G401.6 (cell line): ENCODE results near the gene LRRC10.

Experiments used
- FAIRE-seq: peaks from 2 replicates; lab custom pipeline; 2012; peaks lifted over from hg19 to GRCh38; lab: Jason Lieb, UNC

The LRRC10 gene

GRCh38 chr12:69566603-69567002, 44.1 kb downstream of the LRRC10 start:
- no peak for FAIRE-seq

DNA sequence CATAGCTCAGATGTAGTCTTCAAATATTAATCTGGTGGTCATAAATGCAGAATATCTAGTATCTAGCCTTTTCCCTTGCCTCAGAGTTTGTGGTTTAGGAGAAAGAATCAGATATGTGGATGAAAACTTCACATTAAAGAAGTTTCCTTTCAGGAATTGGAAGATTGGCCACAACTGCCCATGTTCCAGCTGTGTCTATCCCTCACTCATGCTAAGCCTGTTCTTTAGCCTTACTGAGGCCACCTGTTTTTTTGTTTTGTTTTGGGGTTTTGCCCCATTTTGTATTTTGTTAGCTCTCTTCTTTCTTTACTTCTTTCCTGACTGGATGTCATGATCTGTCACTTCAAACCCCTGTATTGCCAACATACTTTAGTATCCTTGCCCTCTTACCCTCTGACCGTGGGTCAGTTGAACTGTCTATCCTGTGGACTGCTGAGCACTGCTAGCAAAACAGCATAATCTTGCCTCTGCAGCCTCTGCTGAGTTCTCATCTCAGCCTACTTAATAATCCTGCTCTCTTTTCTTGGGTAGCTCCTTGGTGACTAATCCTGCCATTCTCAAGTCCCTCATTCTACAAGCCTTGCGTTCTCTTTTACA, 47.4 kb downstream of the LRRC10 start:
- no peak for FAIRE-seq
